G401.6 (cell line): ENCODE results near the gene IGDCC3.

ENCODE experiments used
- FAIRE-seq: peaks from 2 replicates; lab custom pipeline; 2012; peaks lifted over from hg19 to GRCh38; lab: Jason Lieb, UNC

Gene IGDCC3

DNA sequence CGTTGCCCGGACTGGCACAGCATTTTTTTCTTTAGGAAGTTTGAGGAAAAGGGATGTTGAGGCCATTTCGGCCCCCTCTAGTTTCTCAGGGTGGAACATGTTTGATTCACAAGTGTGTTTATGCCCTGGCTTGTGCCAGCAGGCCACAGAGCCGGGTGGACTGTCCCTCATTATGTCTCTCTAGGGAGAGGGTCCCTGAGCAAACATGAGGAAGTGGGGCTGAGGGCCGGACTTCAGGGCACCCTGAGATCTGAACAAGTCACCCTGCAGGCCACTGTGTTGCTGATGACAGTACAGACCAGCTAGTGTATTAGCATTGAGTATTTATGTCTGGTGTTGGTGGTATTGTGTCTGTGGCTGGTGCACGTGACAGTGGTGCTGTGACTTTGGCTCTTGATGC lies 38.4 kb downstream of the IGDCC3 start:
- FAIRE-seq: no peak

- no peak for FAIRE-seq
Observed at GRCh38 chr15:65338823-65339222, 39.0 kb downstream of the IGDCC3 start.

GRCh38 chr15:65338366-65338765 lies 39.4 kb downstream of the IGDCC3 start:
- no peak for FAIRE-seq

- no peak for FAIRE-seq
Observed at GRCh38 chr15:65337436-65338070, 40.2 kb downstream of the IGDCC3 start.

- FAIRE-seq: no peak
Observed at GRCh38 chr15:65336493-65337435, 41.0 kb downstream of the IGDCC3 start.

DNA sequence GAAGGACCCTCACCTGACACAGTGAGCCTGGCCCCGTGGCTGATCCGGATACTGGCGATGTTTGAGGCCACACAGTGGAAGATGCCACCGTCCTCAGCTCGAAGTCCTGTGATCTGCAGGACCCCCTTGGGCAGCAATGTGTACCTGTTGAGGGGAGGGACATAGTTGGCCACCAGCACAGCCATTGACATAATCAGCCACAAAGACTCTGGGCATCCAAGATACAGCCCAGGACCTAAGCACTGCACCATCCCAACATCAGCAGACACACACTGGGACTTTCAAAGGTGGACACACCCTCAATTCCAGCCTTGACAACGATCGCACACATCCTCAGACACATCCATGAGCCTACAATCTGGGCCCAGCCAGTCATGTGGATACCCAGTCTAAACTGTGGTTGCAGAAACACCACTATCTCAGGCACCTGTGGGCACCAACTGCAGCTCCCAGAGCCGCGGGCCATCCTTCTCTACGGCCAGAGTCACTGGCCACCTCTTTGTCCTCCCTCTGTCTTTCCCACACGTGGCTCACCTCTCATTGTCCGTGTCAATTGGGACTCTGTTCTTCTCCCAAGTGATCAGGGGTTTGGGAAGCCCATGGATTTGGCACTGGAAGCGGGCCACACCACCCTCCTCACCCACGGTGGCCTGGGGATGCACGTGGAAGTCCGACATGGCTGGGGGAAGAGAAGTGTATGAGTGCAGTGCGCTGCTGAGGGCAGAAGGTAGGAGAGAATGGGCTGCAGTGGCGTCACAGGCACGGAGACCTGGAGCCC lies 42.3 kb downstream of the IGDCC3 start:
- FAIRE-seq: no peak

DNA sequence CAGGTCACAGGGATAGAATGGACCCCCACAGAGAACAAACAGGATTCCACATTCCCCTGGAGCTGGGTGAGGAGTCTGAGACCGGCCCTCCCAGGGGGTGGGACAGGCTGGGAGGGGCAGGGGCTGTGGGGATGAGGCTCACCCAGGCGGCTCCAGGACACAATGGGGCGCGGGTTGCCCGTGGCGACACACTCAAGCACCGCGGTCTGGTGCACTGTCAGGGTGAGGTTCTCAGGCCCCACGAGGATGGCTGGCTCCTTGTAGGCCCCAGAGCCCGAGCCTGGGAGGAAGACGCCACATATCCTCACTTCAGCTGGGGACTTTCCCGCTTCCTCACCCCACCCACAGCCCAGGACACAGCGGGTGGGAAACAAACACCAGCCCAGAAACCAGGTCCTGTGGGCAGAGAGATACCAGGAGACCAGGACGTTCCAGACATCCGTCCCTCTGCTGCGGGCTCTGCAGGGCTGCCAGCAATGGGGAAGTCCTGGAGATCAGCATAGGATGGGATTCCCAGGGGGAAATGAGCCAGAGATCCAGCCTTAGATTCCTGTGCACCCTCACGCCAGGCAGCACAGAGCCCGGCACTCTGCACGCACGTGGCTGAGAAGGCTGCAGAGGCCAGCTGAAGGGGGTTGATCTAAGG lies 43.1 kb downstream of the IGDCC3 start:
- FAIRE-seq: no peak

DNA sequence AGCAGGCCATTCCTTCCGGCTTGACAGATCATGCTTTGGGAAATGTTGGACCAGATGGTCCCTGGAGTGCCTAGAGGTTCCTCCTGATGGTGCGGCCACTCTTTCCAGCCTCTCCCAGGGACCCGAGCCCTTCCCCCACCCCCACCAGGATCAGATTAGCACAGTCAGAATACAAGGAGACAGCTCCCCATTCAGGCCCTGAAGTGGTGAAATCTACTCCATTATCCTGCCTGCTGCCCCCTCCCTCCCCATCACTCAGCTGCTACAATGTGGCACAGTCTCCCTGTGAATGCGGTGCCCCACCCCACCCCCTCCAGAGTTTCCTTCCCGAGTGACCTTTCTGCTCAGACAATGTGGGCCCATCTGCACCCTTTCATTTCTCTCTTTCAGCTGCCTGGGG lies 43.9 kb downstream of the IGDCC3 start:
- no peak for FAIRE-seq

- no peak for FAIRE-seq
Observed at GRCh38 chr15:65333148-65333820, 44.5 kb downstream of the IGDCC3 start.

DNA sequence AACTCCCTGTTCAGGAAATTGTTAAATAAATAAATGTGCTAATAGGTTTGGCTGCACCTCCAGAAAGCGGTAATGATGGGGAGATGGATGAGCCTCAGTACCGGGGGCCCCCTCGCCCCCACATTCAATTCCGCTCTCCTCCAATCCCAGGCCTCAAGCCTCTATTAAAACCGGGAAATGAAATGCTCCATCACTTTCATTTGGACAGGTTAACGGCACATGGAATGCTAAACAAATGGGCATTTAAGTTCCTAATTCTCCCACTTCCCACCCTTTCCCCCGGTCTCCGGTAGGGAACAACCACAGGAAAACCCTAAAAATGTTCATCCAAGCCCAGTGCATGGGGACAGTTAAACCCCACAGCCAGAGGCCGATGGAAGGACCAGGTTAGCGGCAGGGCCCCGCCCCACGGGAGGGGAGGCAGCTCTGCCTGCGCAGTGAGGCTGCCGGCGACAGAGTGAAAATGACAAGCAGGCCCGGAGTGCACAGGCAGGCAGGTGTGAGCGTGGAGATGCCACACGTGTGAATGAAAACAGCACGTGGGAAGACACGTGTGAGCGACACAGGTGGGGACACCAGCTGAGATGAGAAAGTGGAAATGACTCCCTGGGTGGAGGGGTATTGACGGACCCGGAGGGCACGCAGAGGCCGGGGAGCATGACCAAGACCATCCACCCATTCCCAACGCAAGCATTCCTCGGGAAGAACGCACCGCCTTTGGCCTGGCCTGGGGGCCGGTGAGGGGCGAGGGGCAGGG lies 45.2 kb downstream of the IGDCC3 start:
- FAIRE-seq: no peak

GRCh38 chr15:65331811-65332210 lies 46.0 kb downstream of the IGDCC3 start:
- FAIRE-seq: no peak

- no peak for FAIRE-seq
Observed at GRCh38 chr15:65330934-65331645, 46.7 kb downstream of the IGDCC3 start.

DNA sequence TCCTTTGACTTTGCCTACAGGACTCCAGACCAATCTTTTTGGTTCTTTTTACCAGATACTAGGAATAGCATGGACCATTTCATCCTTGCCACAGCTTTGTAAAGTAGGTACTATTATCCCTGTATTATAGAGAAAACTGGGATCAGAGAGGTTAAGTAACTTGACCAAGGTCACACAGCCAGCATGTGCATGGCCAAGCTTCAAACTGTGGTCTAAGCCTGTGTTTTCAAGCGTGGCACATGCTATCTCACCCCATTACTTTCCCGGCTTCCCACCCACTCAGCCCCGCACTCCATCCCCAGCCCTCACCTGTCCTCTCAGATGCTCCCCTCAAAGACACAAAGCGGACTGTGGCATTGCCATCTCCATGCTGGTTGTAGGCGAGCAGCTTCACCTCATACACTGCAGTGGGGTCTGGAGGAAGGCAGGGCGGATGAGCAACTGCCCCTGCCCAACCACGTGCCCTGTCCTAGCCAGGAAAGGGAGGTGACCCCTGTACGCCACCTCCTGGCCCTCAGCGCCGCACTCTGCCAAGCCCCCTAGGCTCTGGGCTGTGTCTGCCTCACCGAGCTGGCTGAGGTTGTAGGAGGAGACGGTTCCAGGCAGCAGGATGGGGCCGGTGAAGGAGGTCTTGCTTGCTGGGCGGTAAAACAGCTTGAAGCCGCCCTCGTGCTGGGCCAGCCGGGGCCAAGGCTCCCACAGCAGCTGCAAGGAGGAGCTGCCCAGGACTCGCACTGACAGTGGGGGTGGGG lies 47.6 kb downstream of the IGDCC3 start:
- FAIRE-seq: no peak

- FAIRE-seq: no peak
Observed at GRCh38 chr15:65329288-65329983, 48.4 kb downstream of the IGDCC3 start.

DNA sequence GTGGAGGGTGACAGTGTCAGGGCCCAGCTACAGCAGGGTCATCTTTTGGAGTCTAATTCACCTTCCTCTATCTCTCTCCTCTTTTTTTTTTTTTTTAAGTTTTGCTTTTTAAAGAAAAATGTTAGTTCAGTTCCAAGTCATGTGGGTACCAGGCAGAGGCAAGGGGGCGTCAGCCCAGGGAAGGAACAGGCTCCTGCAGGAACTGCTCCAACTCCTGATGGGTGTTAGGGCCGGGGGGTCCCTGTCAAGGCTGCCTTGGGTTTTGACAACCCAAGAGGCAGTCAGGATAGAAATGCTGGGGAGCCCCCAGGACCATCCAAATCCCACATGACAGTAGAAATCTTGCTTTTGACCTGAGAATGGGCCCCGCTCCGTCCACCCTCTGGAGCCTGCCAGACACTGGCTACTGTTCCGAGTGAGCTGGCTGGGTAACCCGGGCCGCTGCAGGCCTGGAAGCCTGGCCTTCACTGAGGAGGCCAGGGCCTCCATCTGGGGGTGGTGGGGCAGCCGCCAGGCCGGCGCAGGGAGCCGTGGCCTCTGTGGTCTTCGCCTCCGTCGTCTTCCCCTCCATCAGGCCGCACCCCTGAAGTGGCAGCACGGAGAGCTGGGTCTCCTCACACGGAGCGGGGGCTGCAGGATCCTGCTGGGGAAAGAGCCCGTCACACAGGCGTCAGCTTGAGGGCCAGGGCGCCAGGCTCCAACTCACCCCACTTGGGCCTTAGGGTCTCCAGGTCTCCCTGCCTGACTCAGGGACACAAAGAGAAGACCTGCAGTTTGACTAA lies 49.1 kb downstream of the IGDCC3 start:
- FAIRE-seq: no peak

DNA sequence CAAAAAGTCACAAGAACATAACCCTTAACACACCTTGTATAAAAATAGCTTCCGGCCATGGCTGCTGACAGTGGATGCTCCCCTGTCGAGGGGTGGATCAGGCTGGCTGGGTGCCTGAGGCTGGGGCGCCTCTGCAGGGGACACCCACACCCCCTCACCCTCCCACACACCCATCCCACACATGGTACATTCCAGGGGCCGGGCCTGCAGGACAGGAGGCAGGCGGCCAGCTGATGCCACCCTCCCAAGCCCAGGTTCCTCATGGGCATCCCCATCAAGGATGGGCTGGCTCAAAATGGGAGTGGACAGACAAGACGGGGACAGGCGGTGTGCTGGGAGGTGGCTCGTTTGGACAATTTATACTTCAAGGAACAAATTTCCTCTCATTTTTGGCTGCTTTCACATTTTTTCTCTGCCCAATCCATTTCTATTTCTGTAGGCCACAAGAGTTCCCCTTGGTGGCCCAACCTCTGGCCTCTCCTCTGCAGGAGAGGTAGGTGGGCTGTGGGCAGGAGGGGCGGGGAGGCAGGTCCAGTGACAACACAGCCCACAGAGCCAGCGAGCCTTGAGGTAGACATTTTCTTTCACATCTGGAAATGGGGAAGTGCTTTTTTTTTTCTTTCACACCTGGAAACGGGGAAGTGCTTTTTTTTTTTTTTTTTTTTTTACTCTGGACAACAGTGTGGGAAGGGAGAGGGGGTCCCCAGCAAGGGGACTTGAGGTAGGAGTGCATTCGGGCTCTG lies 50.0 kb downstream of the IGDCC3 start:
- no peak for FAIRE-seq

DNA sequence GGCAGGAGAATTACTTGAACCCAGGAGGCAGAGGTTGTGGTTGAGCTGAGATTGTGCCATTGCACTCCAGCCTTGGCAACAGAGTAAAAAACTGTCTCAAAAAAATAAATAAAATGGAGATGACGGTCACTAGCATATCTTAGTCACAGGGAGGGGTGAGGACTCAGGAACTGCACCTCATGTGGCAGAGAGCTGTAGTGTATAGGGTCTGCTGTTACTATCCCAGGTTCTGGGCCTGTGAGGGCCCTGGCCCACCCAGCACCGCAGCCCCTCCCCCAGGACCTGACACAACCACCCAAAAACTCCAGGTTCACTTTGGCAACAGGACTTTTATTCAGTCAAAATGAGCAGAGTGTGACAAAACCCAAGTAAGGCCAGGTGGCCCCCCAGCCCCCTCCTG lies 51.0 kb downstream of the IGDCC3 start:
- FAIRE-seq: no peak
